ENCODE data around the gene HELZ.

DNA sequence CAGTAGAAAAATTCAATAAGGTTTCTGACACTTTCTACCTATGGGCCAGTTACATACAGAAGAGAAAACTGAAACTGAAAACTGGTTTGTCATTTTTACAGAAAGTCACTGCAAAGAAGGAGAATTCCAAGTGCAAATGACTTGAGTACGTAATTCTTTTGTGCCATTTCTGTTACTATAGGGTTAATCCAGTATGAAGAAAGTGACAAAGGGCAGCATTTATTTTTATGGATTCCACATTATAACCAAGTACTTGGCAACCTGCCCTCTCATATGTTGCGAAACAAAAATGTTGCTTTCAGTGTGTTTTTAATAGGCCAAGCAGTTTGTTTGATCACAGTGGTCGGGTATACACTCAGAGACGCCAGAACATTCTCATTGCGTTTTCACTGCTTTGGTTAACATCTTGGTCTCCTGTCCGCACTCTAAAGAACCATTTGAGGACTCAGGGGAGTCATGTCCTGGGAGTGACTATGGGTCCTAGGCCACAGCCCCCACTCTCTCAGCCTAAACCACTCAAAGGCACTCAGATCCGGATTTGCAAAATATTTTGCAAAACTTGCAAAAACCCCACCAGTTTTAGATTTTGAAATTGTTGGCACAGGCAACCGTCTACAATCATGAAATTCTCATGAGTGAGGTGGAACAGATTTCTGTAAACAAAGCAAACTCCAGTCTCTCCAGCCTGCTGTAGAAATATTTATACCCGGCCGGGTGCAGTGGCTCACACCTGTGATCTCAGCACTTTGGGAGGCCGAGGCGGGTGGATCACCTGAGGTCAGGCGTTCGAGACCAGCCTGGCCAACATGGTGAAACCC, 15.4 kb upstream of the HELZ start:
- TF ChIP-seq, protein P1, sequence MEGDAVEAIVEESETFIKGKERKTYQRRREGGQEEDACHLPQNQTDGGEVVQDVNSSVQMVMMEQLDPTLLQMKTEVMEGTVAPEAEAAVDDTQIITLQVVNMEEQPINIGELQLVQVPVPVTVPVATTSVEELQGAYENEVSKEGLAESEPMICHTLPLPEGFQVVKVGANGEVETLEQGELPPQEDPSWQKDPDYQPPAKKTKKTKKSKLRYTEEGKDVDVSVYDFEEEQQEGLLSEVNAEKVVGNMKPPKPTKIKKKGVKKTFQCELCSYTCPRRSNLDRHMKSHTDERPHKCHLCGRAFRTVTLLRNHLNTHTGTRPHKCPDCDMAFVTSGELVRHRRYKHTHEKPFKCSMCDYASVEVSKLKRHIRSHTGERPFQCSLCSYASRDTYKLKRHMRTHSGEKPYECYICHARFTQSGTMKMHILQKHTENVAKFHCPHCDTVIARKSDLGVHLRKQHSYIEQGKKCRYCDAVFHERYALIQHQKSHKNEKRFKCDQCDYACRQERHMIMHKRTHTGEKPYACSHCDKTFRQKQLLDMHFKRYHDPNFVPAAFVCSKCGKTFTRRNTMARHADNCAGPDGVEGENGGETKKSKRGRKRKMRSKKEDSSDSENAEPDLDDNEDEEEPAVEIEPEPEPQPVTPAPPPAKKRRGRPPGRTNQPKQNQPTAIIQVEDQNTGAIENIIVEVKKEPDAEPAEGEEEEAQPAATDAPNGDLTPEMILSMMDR (IDR thresholded peaks at IDR 0.05; ENCODE audit: low read depth, low read length, missing input control), result no peak
- TF ChIP-seq, protein P2, sequence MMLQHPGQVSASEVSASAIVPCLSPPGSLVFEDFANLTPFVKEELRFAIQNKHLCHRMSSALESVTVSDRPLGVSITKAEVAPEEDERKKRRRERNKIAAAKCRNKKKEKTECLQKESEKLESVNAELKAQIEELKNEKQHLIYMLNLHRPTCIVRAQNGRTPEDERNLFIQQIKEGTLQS (IDR thresholded peaks at IDR 0.05), result no peak
- peak; percentile 90 for TF ChIP-seq YY1 (IDR thresholded peaks at IDR 0.05)
- TF ChIP-seq FOXA1 (IDR thresholded peaks at IDR 0.05), result peak; percentile 29
- TF ChIP-seq, protein P3, sequence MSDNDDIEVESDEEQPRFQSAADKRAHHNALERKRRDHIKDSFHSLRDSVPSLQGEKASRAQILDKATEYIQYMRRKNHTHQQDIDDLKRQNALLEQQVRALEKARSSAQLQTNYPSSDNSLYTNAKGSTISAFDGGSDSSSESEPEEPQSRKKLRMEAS (IDR thresholded peaks at IDR 0.05), result no peak
- TF ChIP-seq, protein P4, sequence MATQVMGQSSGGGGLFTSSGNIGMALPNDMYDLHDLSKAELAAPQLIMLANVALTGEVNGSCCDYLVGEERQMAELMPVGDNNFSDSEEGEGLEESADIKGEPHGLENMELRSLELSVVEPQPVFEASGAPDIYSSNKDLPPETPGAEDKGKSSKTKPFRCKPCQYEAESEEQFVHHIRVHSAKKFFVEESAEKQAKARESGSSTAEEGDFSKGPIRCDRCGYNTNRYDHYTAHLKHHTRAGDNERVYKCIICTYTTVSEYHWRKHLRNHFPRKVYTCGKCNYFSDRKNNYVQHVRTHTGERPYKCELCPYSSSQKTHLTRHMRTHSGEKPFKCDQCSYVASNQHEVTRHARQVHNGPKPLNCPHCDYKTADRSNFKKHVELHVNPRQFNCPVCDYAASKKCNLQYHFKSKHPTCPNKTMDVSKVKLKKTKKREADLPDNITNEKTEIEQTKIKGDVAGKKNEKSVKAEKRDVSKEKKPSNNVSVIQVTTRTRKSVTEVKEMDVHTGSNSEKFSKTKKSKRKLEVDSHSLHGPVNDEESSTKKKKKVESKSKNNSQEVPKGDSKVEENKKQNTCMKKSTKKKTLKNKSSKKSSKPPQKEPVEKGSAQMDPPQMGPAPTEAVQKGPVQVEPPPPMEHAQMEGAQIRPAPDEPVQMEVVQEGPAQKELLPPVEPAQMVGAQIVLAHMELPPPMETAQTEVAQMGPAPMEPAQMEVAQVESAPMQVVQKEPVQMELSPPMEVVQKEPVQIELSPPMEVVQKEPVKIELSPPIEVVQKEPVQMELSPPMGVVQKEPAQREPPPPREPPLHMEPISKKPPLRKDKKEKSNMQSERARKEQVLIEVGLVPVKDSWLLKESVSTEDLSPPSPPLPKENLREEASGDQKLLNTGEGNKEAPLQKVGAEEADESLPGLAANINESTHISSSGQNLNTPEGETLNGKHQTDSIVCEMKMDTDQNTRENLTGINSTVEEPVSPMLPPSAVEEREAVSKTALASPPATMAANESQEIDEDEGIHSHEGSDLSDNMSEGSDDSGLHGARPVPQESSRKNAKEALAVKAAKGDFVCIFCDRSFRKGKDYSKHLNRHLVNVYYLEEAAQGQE (IDR thresholded peaks at IDR 0.05), result peak; percentile 53
- peak; percentile 26 to 33 for TF ChIP-seq JUND (IDR thresholded peaks at IDR 0.05)
- TF ChIP-seq SP1 (IDR thresholded peaks at IDR 0.05), result peak; percentile 59
